ENCODE data around the gene SHLD1. TPM values are rescaled to one million over a fixed set of nuclear protein-coding genes. Genes with fewer than 3 reads are reported as not detected.
A peak's percentile ranks its signal among the peaks of the same experiment; 100 is the strongest.

SHLD1 gene
- total and polyA plus RNA-seq, 2 donors (not counting 1 experiment from before 2014, with no cell fraction given): 3.3 to 4.2 TPM

GRCh38 chr20:5833309-5833941, 83.2 kb downstream of the SHLD1 start:
- no peak for DNase-seq (ENCODE audit: low read depth in 2 of 2)
- H3K4me1 ChIP-seq (ENCODE audit: control insufficient read depth, extremely low read depth, insufficient read depth, low read length): peaks cover 10% of the 10 kb centered on the region
- H3K9ac ChIP-seq (ENCODE audit: insufficient read depth, low read length): no peak overlapping the region
- H3K79me2 ChIP-seq (ENCODE audit: control insufficient read depth, insufficient read depth, low read length): no peaks in the 10 kb centered on the region
- TF ChIP-seq CTCF (conservative IDR thresholded peaks at IDR 0.05 in 1 of 2, IDR thresholded peaks at IDR 0.05 in 1 of 2; ENCODE audit: low read depth in 1 of 2, low read length in 2 of 2): no peak
- no peak for TF ChIP-seq EZH2 (IDR thresholded peaks at IDR 0.05; ENCODE audit: low read length, missing control alignments)
- no peak overlapping the region for H2AFZ ChIP-seq (ENCODE audit: low read length)
- H3K4me2 ChIP-seq (ENCODE audit: extremely low read depth, insufficient read depth, low read length): no peak overlapping the region
- no peak overlapping the region for H3K4me3 ChIP-seq (replicated peaks in 1 of 4; ENCODE audit: control extremely low read depth in 1 of 4, insufficient read depth in 1 of 4, low read depth in 3 of 4, low read length in 4 of 4)
- no peaks in the 10 kb centered on the region for H4K20me1 ChIP-seq (ENCODE audit: control insufficient read depth, extremely low read depth, insufficient read depth, low read length)
- no peaks in the 10 kb centered on the region for H3K27me3 ChIP-seq (ENCODE audit: control insufficient read depth, insufficient read depth, low read length)
- H3K27ac ChIP-seq (ENCODE audit: insufficient read depth, low read length): no peak overlapping the region
- no peaks in the 10 kb centered on the region for H3K36me3 ChIP-seq (ENCODE audit: control insufficient read depth, insufficient read depth, low read length)
- H3K9me3 ChIP-seq (ENCODE audit: control insufficient read depth, insufficient read depth, low read depth, low read length): no peaks in the 10 kb centered on the region

GRCh38 chr20:5834436-5835005, 84.3 kb downstream of the SHLD1 start:
- Histone ChIP-seq H3K4me1 (ENCODE audit: control insufficient read depth, extremely low read depth, insufficient read depth, low read length) (peaks cover 10% of the 10 kb centered on the region), H4K20me1 (ENCODE audit: control insufficient read depth, extremely low read depth, insufficient read depth, low read length) (no peaks in the 10 kb centered on the region), H3K27me3 (ENCODE audit: control insufficient read depth, insufficient read depth, low read length) (no peaks in the 10 kb centered on the region), H3K79me2 (ENCODE audit: control insufficient read depth, insufficient read depth, low read length) (no peaks in the 10 kb centered on the region), H3K36me3 (ENCODE audit: control insufficient read depth, insufficient read depth, low read length) (no peaks in the 10 kb centered on the region), H3K4me3 (replicated peaks in 1 of 4; ENCODE audit: control extremely low read depth in 1 of 4, insufficient read depth in 1 of 4, low read depth in 3 of 4, low read length in 4 of 4) (no peak overlapping the region), H3K4me2 (ENCODE audit: extremely low read depth, insufficient read depth, low read length) (no peak overlapping the region), H3K9me3 (ENCODE audit: control insufficient read depth, insufficient read depth, low read depth, low read length) (no peaks in the 10 kb centered on the region), H2AFZ (ENCODE audit: low read length) (no peak overlapping the region), H3K27ac (ENCODE audit: insufficient read depth, low read length) (no peak overlapping the region), H3K9ac (ENCODE audit: insufficient read depth, low read length) (no peak overlapping the region)
- no peak for TF ChIP-seq CTCF (conservative IDR thresholded peaks at IDR 0.05 in 1 of 2, IDR thresholded peaks at IDR 0.05 in 1 of 2; ENCODE audit: low read depth in 1 of 2, low read length in 2 of 2)
- TF ChIP-seq EZH2 (IDR thresholded peaks at IDR 0.05; ENCODE audit: low read length, missing control alignments): no peak
- DNase-seq (ENCODE audit: low read depth in 2 of 2): peak in 1 of 2 donors; percentile 17

GRCh38 chr20:5835321-5835821, 85.2 kb downstream of the SHLD1 start:
- no peaks in the 10 kb centered on the region for H3K36me3 ChIP-seq (ENCODE audit: control insufficient read depth, insufficient read depth, low read length)
- TF ChIP-seq CTCF (conservative IDR thresholded peaks at IDR 0.05 in 1 of 2, IDR thresholded peaks at IDR 0.05 in 1 of 2; ENCODE audit: low read depth in 1 of 2, low read length in 2 of 2) (no peak), EZH2 (IDR thresholded peaks at IDR 0.05; ENCODE audit: low read length, missing control alignments) (no peak)
- no peaks in the 10 kb centered on the region for H3K79me2 ChIP-seq (ENCODE audit: control insufficient read depth, insufficient read depth, low read length)
- H3K4me2 ChIP-seq (ENCODE audit: extremely low read depth, insufficient read depth, low read length): peak overlapping the region; percentile 38
- H4K20me1 ChIP-seq (ENCODE audit: control insufficient read depth, extremely low read depth, insufficient read depth, low read length): no peaks in the 10 kb centered on the region
- H3K9me3 ChIP-seq (ENCODE audit: control insufficient read depth, insufficient read depth, low read depth, low read length): no peaks in the 10 kb centered on the region
- DNase-seq (ENCODE audit: low read depth in 2 of 2): peak; percentile 61 to 72
- H2AFZ ChIP-seq (ENCODE audit: low read length): no peak overlapping the region
- peak overlapping the region; percentile 60 for H3K27ac ChIP-seq (ENCODE audit: insufficient read depth, low read length)
- H3K9ac ChIP-seq (ENCODE audit: insufficient read depth, low read length): no peak overlapping the region
- peaks cover 10% of the 10 kb centered on the region for H3K4me1 ChIP-seq (ENCODE audit: control insufficient read depth, extremely low read depth, insufficient read depth, low read length)
- no peaks in the 10 kb centered on the region for H3K27me3 ChIP-seq (ENCODE audit: control insufficient read depth, insufficient read depth, low read length)
- peak overlapping the region in 1 of 4 experiments; percentile 6 for H3K4me3 ChIP-seq (replicated peaks in 1 of 4; ENCODE audit: control extremely low read depth in 1 of 4, insufficient read depth in 1 of 4, low read depth in 3 of 4, low read length in 4 of 4)
